Lower leg skin (tissue), 3 donors: Measurements from ENCODE around the gene CACNG3.

Experiments
- CTCF ChIP-seq, 3 donors: fragments of 450-650 bp; IDR thresholded peaks; one replicate each; pipeline ENCODE4 v1.5.1; 2016; ENCODE audit warnings: antibody characterized with exemption in 3 of 3, mild to moderate bottlenecking in 3 of 3, moderate library complexity in 2 of 3
- POLR2A ChIP-seq, 2 donors: fragments of 450-650 bp; IDR thresholded peaks; one replicate each; pipeline ENCODE4 v1.6.1; 2016 to 2017; ENCODE audit warnings: antibody characterized with exemption in 2 of 2, mild to moderate bottlenecking in 1 of 2, moderate library complexity in 1 of 2

GRCh38 chr16:24364596-24364995 lies 108.5 kb downstream of the CACNG3 start:
- TF ChIP-seq CTCF (IDR thresholded peaks at IDR 0.05) (no peak), POLR2A (IDR thresholded peaks at IDR 0.05) (no peak)
